Peyer's patch (tissue), 4 donors: ENCODE results near the gene RALGAPA1. TPM values are rescaled to one million over a fixed set of nuclear protein-coding genes. Genes with fewer than 3 reads are reported as not detected.

Experiments used
- DNase-seq, 3 donors: peaks; one replicate each; pipeline ENCODE4 v3.0.0-alpha.2; 2017 to 2019
- H3K27ac ChIP-seq, 4 donors: fragments of 200-600 bp; sonication (generic); one replicate each; pipeline ENCODE4 v1.5.1; 2016 to 2019
- H3K27me3 ChIP-seq, 2 donors: fragments of 200-600 bp; sonication (generic); one replicate each; pipeline ENCODE4 v1.5.1; 2019
- H3K36me3 ChIP-seq, 3 donors: fragments of 200-600 bp; sonication (generic); one replicate each; pipeline ENCODE4 v1.5.1; 2016 to 2019
- H3K4me1 ChIP-seq, 4 donors: fragments of 200-600 bp; sonication (generic); one replicate each; pipeline ENCODE4 v1.5.1; 2016 to 2019
- H3K4me3 ChIP-seq, 4 donors: fragments of 200-600 bp; sonication (generic); 1 replicate in 3 of 4; 2 replicates in 1 of 4; pipeline ENCODE4 v1.5.1; 2016 to 2019; ENCODE audit warnings: mild to moderate bottlenecking in 1 of 4
- H3K9me3 ChIP-seq, 4 donors: fragments of 200-600 bp; sonication (generic); one replicate each; pipeline ENCODE4 v1.5.1; 2016 to 2019; ENCODE audit warnings: mild to moderate bottlenecking in 1 of 4
- CTCF ChIP-seq, 6 experiments: fragments of 450-650 bp in 4 of 6; fragments of 200-600 bp in 2 of 6; sonication (generic) in 1 of 6; IDR thresholded peaks; one replicate each; pipeline ENCODE4 v1.5.1; 2017 to 2019; ENCODE audit warnings: antibody characterized with exemption in 6 of 6, mild to moderate bottlenecking in 3 of 6, moderate library complexity in 1 of 6
- POLR2A ChIP-seq, 2 donors: fragments of 450-650 bp; IDR thresholded peaks; one replicate each; pipeline ENCODE4 v1.5.1; 2017; ENCODE audit warnings: antibody characterized with exemption in 2 of 2, mild to moderate bottlenecking in 2 of 2, moderate library complexity in 2 of 2
- total RNA-seq, 4 donors: library from RNA; depleted of rRNA; stranded (reverse); fragments of >200 nt; gene quantifications; one replicate each; pipeline ENCODE4 v1.1.0, GENCODE V29; 2016

RALGAPA1 gene
- total RNA-seq, 4 donors from 2014 or later: 61.8 to 163 (median 89.4) TPM

- Histone ChIP-seq H3K27me3 (no peaks in the 10 kb centered on the region), H3K36me3 (peaks cover 0 to 29% (median 0%) of the 10 kb centered on the region in 3 donors), H3K4me3 (no peak overlapping the region), H3K9me3 (no peaks in the 10 kb centered on the region), H3K27ac (no peak overlapping the region), H3K4me1 (no peaks in the 10 kb centered on the region)
- DNase-seq: no peak
- TF ChIP-seq POLR2A (IDR thresholded peaks at IDR 0.05) (no peak), CTCF (IDR thresholded peaks at IDR 0.05) (no peak)
These were observed 49.0 kb downstream of the RALGAPA1 start for GRCh38 chr14:35760143-35760542.

- H3K27me3 ChIP-seq: no peaks in the 10 kb centered on the region
- no peak for DNase-seq
- H3K9me3 ChIP-seq: no peaks in the 10 kb centered on the region
- no peak for TF ChIP-seq POLR2A (IDR thresholded peaks at IDR 0.05)
- TF ChIP-seq CTCF (IDR thresholded peaks at IDR 0.05): no peak
- no peaks in the 10 kb centered on the region for H3K4me1 ChIP-seq
- H3K36me3 ChIP-seq: peaks cover 0 to 41% (median 0%) of the 10 kb centered on the region in 3 donors
- H3K4me3 ChIP-seq: no peak overlapping the region
- no peak overlapping the region for H3K27ac ChIP-seq
These were observed 50.5 kb downstream of the RALGAPA1 start for GRCh38 chr14:35758523-35759129.

- H3K4me1 ChIP-seq: no peaks in the 10 kb centered on the region
- H3K36me3 ChIP-seq: peaks cover 0 to 72% (median 0%) of the 10 kb centered on the region in 3 donors
- no peak for DNase-seq
- H3K9me3 ChIP-seq: no peaks in the 10 kb centered on the region
- H3K27me3 ChIP-seq: no peaks in the 10 kb centered on the region
- H3K4me3 ChIP-seq: no peak overlapping the region
- TF ChIP-seq CTCF (IDR thresholded peaks at IDR 0.05) (no peak), POLR2A (IDR thresholded peaks at IDR 0.05) (no peak)
- H3K27ac ChIP-seq: no peak overlapping the region
These were observed 54.4 kb downstream of the RALGAPA1 start for GRCh38 chr14:35754671-35755070.

- H3K36me3 ChIP-seq: peaks cover 0 to 79% (median 0%) of the 10 kb centered on the region in 3 donors
- no peak for TF ChIP-seq CTCF (IDR thresholded peaks at IDR 0.05)
- no peak for TF ChIP-seq POLR2A (IDR thresholded peaks at IDR 0.05)
- H3K4me1 ChIP-seq: no peaks in the 10 kb centered on the region
- no peaks in the 10 kb centered on the region for H3K9me3 ChIP-seq
- no peak for DNase-seq
- no peak overlapping the region for H3K4me3 ChIP-seq
- no peaks in the 10 kb centered on the region for H3K27me3 ChIP-seq
- H3K27ac ChIP-seq: no peak overlapping the region
These were observed 56.7 kb downstream of the RALGAPA1 start for GRCh38 chr14:35752380-35752779.

GRCh38 chr14:35750202-35750904 lies 58.7 kb downstream of the RALGAPA1 start:
- H3K9me3 ChIP-seq: no peaks in the 10 kb centered on the region
- H3K27ac ChIP-seq: no peak overlapping the region
- H3K4me3 ChIP-seq: no peak overlapping the region
- DNase-seq: no peak
- no peaks in the 10 kb centered on the region for H3K4me1 ChIP-seq
- H3K27me3 ChIP-seq: no peaks in the 10 kb centered on the region
- TF ChIP-seq CTCF (IDR thresholded peaks at IDR 0.05) (no peak), POLR2A (IDR thresholded peaks at IDR 0.05) (no peak)
- H3K36me3 ChIP-seq: peaks cover 0 to 81% (median 0%) of the 10 kb centered on the region in 3 donors
